ENCODE results near the gene PPT2. TPM values are rescaled to one million over a fixed set of nuclear protein-coding genes. Genes with fewer than 3 reads are reported as not detected.

Gene PPT2
- total RNA-seq, 1 donor from 2014 or later: 58.6 TPM

- Mint-ChIP-seq H3K27ac (peak overlapping the region; percentile 98), H3K4me1 (peaks cover 59% of the 10 kb centered on the region), H3K36me3 (peaks cover 8% of the 10 kb centered on the region), H3K9me3 (no peaks in the 10 kb centered on the region), H3K27me3 (ENCODE audit: low read depth) (no peaks in the 10 kb centered on the region), H3K4me3 (peak overlapping the region; percentile 92)
- TF ChIP-seq CTCF (IDR thresholded peaks at IDR 0.05; ENCODE audit: unreplicated experiment): no peak
- no peak for DNase-seq (ENCODE audit: low spot score in 2 of 2, unreplicated experiment in 2 of 2)
These were observed 23.3 kb downstream of the PPT2 start for GRCh38 chr6:32177183-32177787.

- peak; percentile 85 to 87 for DNase-seq (ENCODE audit: low spot score in 2 of 2, unreplicated experiment in 2 of 2)
- Mint-ChIP-seq H3K36me3 (peaks cover 11% of the 10 kb centered on the region), H3K9me3 (no peaks in the 10 kb centered on the region), H3K4me1 (peaks cover 54% of the 10 kb centered on the region), H3K27me3 (ENCODE audit: low read depth) (no peaks in the 10 kb centered on the region), H3K27ac (peak within 1 kb of the TSS; percentile 98), H3K4me3 (peak within 1 kb of the TSS; percentile 92)
- no peak for TF ChIP-seq CTCF (IDR thresholded peaks at IDR 0.05; ENCODE audit: unreplicated experiment)
These were observed 24.0 kb downstream of the PPT2 start, which contains the start of gene RNF5 for GRCh38 chr6:32177788-32178546. TSS of gene RNF5 (plus strand) at chr6:32178405. CDS start at chr6:32178512, 107 bp downstream.

- H3K36me3 Mint-ChIP-seq: peaks cover 11% of the 10 kb centered on the region
- no peaks in the 10 kb centered on the region for H3K9me3 Mint-ChIP-seq
- H3K4me1 Mint-ChIP-seq: peaks cover 47% of the 10 kb centered on the region
- H3K27ac Mint-ChIP-seq: peak overlapping the region; percentile 98
- peak overlapping the region; percentile 92 for H3K4me3 Mint-ChIP-seq
- TF ChIP-seq CTCF (IDR thresholded peaks at IDR 0.05; ENCODE audit: unreplicated experiment): no peak
- H3K27me3 Mint-ChIP-seq (ENCODE audit: low read depth): no peaks in the 10 kb centered on the region
- DNase-seq (ENCODE audit: low spot score in 2 of 2, unreplicated experiment in 2 of 2): no peak
These were observed 24.9 kb downstream of the PPT2 start for GRCh38 chr6:32178547-32179440.

GRCh38 chr6:32179766-32180405 is 25.9 kb downstream of the PPT2 start:
- H3K27me3 Mint-ChIP-seq (ENCODE audit: low read depth): no peaks in the 10 kb centered on the region
- no peaks in the 10 kb centered on the region for H3K9me3 Mint-ChIP-seq
- no peak for TF ChIP-seq CTCF (IDR thresholded peaks at IDR 0.05; ENCODE audit: unreplicated experiment)
- H3K27ac Mint-ChIP-seq: no peak overlapping the region
- H3K4me1 Mint-ChIP-seq: peaks cover 45% of the 10 kb centered on the region
- DNase-seq (ENCODE audit: low spot score in 2 of 2, unreplicated experiment in 2 of 2): no peak
- peaks cover 11% of the 10 kb centered on the region for H3K36me3 Mint-ChIP-seq
- peak overlapping the region; percentile 92 for H3K4me3 Mint-ChIP-seq

GRCh38 chr6:32181148-32181702 is 27.3 kb downstream of the PPT2 start:
- Mint-ChIP-seq H3K4me3 (no peak overlapping the region), H3K4me1 (peaks cover 48% of the 10 kb centered on the region), H3K27ac (peak overlapping the region; percentile 15), H3K27me3 (ENCODE audit: low read depth) (no peaks in the 10 kb centered on the region), H3K36me3 (peaks cover 15% of the 10 kb centered on the region), H3K9me3 (no peaks in the 10 kb centered on the region)
- no peak for TF ChIP-seq CTCF (IDR thresholded peaks at IDR 0.05; ENCODE audit: unreplicated experiment)
- no peak for DNase-seq (ENCODE audit: low spot score in 2 of 2, unreplicated experiment in 2 of 2)

Measured in mesothelial cell of epicardium (in vitro differentiated cells).